Thyroid gland (tissue), 4 donors: ENCODE data around the gene PCSK1.

ENCODE experiments used
- CTCF ChIP-seq, 6 experiments: fragments of 200-600 bp in 3 of 6; fragments of 450-650 bp in 3 of 6; sonication (generic) in 3 of 6; IDR thresholded peaks; one replicate each; pipeline ENCODE4 v1.5.1; 2016 to 2019; ENCODE audit warnings: antibody characterized with exemption in 6 of 6, mild to moderate bottlenecking in 2 of 6, inconsistent platforms in 1 of 6, moderate library complexity in 1 of 6
- POLR2A ChIP-seq, 2 donors: fragments of 450-650 bp; IDR thresholded peaks; one replicate each; pipeline ENCODE4 v1.6.1; 2017; ENCODE audit warnings: antibody characterized with exemption in 2 of 2, mild to moderate bottlenecking in 2 of 2, moderate library complexity in 1 of 2

GRCh38 chr5:96387616-96388015 lies 45.4 kb downstream of the PCSK1 start:
- TF ChIP-seq CTCF (IDR thresholded peaks at IDR 0.05), result no peak
- TF ChIP-seq POLR2A (IDR thresholded peaks at IDR 0.05), result no peak
